ENCODE results near the gene OST4. TPM values are rescaled to one million over a fixed set of nuclear protein-coding genes. Genes with fewer than 3 reads are reported as not detected.
A peak's percentile ranks its signal among the peaks of the same experiment; 100 is the strongest.

Gene OST4
- total RNA-seq, 1 donor from 2014 or later, result 395 TPM

- Histone ChIP-seq H3K27ac (ENCODE audit: low read depth, low read length) (peak overlapping the region; percentile 40), H3K4me3 (ENCODE audit: insufficient read depth, low read depth, low read length) (peak overlapping the region; percentile 67), H3K9ac (ENCODE audit: low read length) (peak overlapping the region; percentile 88), H3K27me3 (ENCODE audit: insufficient read depth, low read length) (no peaks in the 10 kb centered on the region), H4K20me1 (ENCODE audit: insufficient read depth, low read length) (peaks cover 11% of the 10 kb centered on the region), H3K36me3 (ENCODE audit: insufficient read depth, low read length) (peaks cover 11% of the 10 kb centered on the region), H3K79me2 (ENCODE audit: insufficient read depth, low read length) (no peaks in the 10 kb centered on the region), H3K4me2 (ENCODE audit: low read length) (peak overlapping the region; percentile 99), H3K4me1 (ENCODE audit: insufficient read depth, low read length) (peaks cover 14% of the 10 kb centered on the region), H2AFZ (ENCODE audit: low read depth, low read length) (peak overlapping the region; percentile 77), H3K9me3 (ENCODE audit: insufficient read depth, low read depth, low read length) (no peaks in the 10 kb centered on the region)
- FAIRE-seq (no peak), DNase-seq (ENCODE audit: low read depth) (no peak)
- no peaks in the 10 kb centered on the region for H3K27me3 Mint-ChIP-seq (ENCODE audit: low read depth, unreplicated experiment)
- no peaks in the 10 kb centered on the region for H3K9me3 Mint-ChIP-seq (ENCODE audit: unreplicated experiment)
- TF ChIP-seq EZH2 (IDR thresholded peaks at IDR 0.05; ENCODE audit: insufficient read depth, low read length) (no peak), CTCF (IDR thresholded peaks at IDR 0.05; ENCODE audit: insufficient read depth, low read depth, low read length) (no peak)
- peak overlapping the region; percentile 77 for H3K27ac Mint-ChIP-seq (ENCODE audit: unreplicated experiment)
- H3K4me3 Mint-ChIP-seq (ENCODE audit: unreplicated experiment), result peak overlapping the region; percentile 87
- H3K4me1 Mint-ChIP-seq (ENCODE audit: low read depth, unreplicated experiment), result peaks cover 2% of the 10 kb centered on the region
- H3K36me3 Mint-ChIP-seq (ENCODE audit: low read depth, unreplicated experiment), result peaks cover 13% of the 10 kb centered on the region
Measured at GRCh38 chr2:27051902-27052645, 19.4 kb downstream of the OST4 start.

- no peak for FAIRE-seq
- no peaks in the 10 kb centered on the region for H3K27me3 Mint-ChIP-seq (ENCODE audit: low read depth, unreplicated experiment)
Measured at GRCh38 chr2:27050996-27051901, 20.2 kb downstream of the OST4 start, which contains the start of gene AGBL5. AGBL5 (plus strand) TSS chr2:27051668; CDS start chr2:27052959, 1,291 bp downstream.

More at GRCh38 chr2:27050996-27051901, 20.2 kb downstream of the OST4 start, which contains the start of gene AGBL5:
- peaks cover 6% of the 10 kb centered on the region for H4K20me1 ChIP-seq (ENCODE audit: insufficient read depth, low read length)
- Mint-ChIP-seq H3K36me3 (ENCODE audit: low read depth, unreplicated experiment) (peaks cover 13% of the 10 kb centered on the region), H3K4me1 (ENCODE audit: low read depth, unreplicated experiment) (peaks cover 2% of the 10 kb centered on the region), H3K27ac (ENCODE audit: unreplicated experiment) (peak within 1 kb of the TSS; percentile 91), H3K9me3 (ENCODE audit: unreplicated experiment) (no peaks in the 10 kb centered on the region), H3K4me3 (ENCODE audit: unreplicated experiment) (peak within 1 kb of the TSS; percentile 90)
- H3K36me3 ChIP-seq (ENCODE audit: insufficient read depth, low read length), result peaks cover 11% of the 10 kb centered on the region
- peak within 1 kb of the TSS; percentile 69 for H3K4me3 ChIP-seq (ENCODE audit: insufficient read depth, low read depth, low read length)
- DNase-seq (ENCODE audit: low read depth), result peak; percentile 76
- TF ChIP-seq EZH2 (IDR thresholded peaks at IDR 0.05; ENCODE audit: insufficient read depth, low read length) (no peak), CTCF (IDR thresholded peaks at IDR 0.05; ENCODE audit: insufficient read depth, low read depth, low read length) (no peak)
- H3K9me3 ChIP-seq (ENCODE audit: insufficient read depth, low read depth, low read length), result no peaks in the 10 kb centered on the region
- H3K79me2 ChIP-seq (ENCODE audit: insufficient read depth, low read length), result no peaks in the 10 kb centered on the region
- H3K4me2 ChIP-seq (ENCODE audit: low read length), result peak within 1 kb of the TSS; percentile 99
- H2AFZ ChIP-seq (ENCODE audit: low read depth, low read length), result peak within 1 kb of the TSS; percentile 77
- peak within 1 kb of the TSS; percentile 88 for H3K9ac ChIP-seq (ENCODE audit: low read length)
- H3K4me1 ChIP-seq (ENCODE audit: insufficient read depth, low read length), result peaks cover 14% of the 10 kb centered on the region
- H3K27ac ChIP-seq (ENCODE audit: low read depth, low read length), result peak within 1 kb of the TSS; percentile 77
- no peaks in the 10 kb centered on the region for H3K27me3 ChIP-seq (ENCODE audit: insufficient read depth, low read length)

All from astrocyte (in vitro differentiated cells and primary cell).